ENCODE data around the gene PCAT7. TPM values are rescaled to one million over a fixed set of nuclear protein-coding genes. Genes with fewer than 3 reads are reported as not detected.
"Not testable (repeated sequence)": the region's sequence is repeated elsewhere in the genome, so short reads cannot be mapped to it uniquely, and the experiment has no call there.

The PCAT7 gene
- total RNA-seq, 1 donor from 2014 or later, result not detected

DNA sequence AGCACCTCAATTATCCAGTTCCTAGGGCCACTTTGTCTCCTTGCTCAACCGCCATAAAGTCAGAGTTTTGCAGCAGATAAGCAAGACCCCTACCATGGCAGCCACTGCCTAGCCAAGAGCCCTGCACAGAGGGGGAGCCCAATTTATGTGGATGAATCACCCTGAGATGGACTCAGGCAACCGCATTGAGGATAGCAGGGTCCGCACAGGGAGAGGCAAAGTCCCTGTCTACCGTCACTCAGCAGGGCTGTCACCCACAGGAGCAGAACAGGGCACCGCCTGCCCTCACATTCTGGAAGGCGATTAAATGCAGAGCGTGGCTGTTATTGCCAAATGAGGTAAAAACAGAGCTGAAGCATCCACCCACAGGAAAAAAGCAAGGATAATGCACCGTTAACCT is 37.0 kb downstream of the PCAT7 start:
- H3K4me3 ChIP-seq (ENCODE audit: low read depth, low read length), result no peak overlapping the region
- DNase-seq (ENCODE audit: low read depth), result no peak
- TF ChIP-seq, protein P1, sequence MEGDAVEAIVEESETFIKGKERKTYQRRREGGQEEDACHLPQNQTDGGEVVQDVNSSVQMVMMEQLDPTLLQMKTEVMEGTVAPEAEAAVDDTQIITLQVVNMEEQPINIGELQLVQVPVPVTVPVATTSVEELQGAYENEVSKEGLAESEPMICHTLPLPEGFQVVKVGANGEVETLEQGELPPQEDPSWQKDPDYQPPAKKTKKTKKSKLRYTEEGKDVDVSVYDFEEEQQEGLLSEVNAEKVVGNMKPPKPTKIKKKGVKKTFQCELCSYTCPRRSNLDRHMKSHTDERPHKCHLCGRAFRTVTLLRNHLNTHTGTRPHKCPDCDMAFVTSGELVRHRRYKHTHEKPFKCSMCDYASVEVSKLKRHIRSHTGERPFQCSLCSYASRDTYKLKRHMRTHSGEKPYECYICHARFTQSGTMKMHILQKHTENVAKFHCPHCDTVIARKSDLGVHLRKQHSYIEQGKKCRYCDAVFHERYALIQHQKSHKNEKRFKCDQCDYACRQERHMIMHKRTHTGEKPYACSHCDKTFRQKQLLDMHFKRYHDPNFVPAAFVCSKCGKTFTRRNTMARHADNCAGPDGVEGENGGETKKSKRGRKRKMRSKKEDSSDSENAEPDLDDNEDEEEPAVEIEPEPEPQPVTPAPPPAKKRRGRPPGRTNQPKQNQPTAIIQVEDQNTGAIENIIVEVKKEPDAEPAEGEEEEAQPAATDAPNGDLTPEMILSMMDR (conservative IDR thresholded peaks at IDR 0.05; ENCODE audit: low read depth, low read length), result no peak

DNA sequence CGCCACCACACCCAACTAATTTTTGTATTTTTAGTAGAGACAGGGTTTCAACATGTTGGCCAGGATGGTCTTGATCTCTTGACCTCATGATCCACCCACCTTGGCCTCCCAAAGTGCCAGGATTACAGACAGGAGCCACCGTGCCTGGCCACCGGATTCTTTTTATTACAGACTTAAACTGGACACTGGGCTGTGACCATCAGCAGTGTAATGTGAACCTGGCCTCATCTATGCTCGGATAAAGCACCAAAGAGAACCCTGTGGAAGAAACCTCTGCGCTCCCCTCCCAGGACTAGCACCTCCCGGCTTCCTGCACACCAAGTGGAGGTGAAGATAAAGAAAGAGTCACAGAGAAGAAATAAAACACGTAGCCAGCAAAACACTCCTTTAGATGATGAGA is 37.8 kb downstream of the PCAT7 start:
- DNase-seq (ENCODE audit: low read depth); H3K4me3 ChIP-seq (ENCODE audit: low read depth, low read length): not testable (repeated sequence)

DNA sequence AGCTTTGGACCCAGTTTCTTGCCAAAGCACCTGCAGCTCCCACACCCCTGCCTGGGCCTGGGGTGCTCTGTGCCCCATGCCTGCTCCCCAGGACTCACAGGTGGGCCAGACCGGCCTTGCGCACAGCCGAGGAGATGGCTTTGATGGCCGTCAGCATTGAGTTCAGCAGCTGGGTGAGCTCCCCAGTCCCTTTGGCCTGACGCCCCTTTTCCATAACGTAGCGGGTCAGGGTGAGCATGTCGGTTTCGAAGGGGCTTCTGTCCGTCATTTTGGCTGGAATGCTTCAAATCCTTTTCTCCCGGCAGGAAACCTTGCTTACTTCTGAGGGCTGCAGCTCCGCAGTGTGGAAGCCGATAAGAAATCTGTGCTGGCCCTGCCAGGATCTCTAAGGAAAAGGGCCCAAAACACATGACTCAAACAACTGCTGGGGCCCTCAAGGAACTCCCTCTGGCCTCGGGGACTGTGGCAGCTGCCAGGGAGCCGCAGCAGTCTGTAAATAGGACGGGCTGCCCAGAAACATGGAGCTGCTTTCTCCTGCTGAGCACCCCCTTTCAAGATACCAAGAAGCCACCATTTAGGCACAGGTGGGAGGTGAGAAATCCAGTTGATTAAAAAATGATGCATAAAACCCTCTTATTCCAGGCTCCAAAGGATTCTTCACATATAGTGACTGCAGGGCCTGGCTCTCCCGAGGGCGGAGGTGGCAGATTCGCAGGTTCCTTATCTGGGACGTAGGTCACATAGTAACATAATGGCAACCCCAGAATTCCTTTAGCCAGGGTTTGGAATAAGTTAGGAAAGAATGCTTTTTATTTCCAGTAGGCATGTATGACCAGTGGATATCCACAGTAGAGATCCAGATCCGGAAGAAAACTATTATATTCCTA is 38.8 kb downstream of the PCAT7 start, which contains the start of gene FBP2:
Gene FBP2, minus strand, starts transcription at position 366 of the 887 bp plus-strand sequence. Its CDS starts 98 bp downstream, at position 268.
- DNase-seq (ENCODE audit: low read depth), result no peak
- no peak within 1 kb of the TSS for H3K4me3 ChIP-seq (ENCODE audit: low read depth, low read length)
- TF ChIP-seq, protein P1 (conservative IDR thresholded peaks at IDR 0.05; ENCODE audit: low read depth, low read length), result no peak

- no peak overlapping the region for H3K4me3 ChIP-seq (ENCODE audit: low read depth, low read length)
- no peak for DNase-seq (ENCODE audit: low read depth)
- TF ChIP-seq, protein P1 (conservative IDR thresholded peaks at IDR 0.05; ENCODE audit: low read depth, low read length), result no peak
These were observed 44.2 kb downstream of the PCAT7 start for GRCh38 chr9:94599102-94599501.

GRCh38 chr9:94600258-94600657 is 45.4 kb downstream of the PCAT7 start:
- TF ChIP-seq, protein P1 (conservative IDR thresholded peaks at IDR 0.05; ENCODE audit: low read depth, low read length), result no peak
- H3K4me3 ChIP-seq (ENCODE audit: low read depth, low read length), result no peak overlapping the region
- no peak for DNase-seq (ENCODE audit: low read depth)

DNA sequence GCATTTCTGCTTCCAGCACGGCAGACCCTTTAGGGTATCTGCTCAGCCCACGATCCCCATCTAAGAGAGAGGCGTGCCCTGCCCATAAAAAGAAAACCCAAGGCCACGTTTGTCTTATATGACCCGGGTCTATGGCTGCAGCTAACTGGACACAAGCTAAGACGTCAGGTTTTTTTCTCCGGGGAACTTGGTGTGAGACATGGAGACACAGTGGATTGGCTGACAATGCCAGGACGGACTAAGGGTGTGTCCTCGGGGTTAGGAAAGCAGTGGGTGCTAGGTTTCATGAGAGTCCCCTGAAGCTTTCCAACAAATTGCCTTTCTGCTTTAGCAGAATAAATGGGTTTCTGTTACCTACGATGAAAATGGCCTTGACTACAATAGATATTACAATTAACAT is 45.8 kb downstream of the PCAT7 start:
- no peak overlapping the region for H3K4me3 ChIP-seq (ENCODE audit: low read depth, low read length)
- no peak for DNase-seq (ENCODE audit: low read depth)
- TF ChIP-seq, protein P1 (conservative IDR thresholded peaks at IDR 0.05; ENCODE audit: low read depth, low read length), result no peak

DNA sequence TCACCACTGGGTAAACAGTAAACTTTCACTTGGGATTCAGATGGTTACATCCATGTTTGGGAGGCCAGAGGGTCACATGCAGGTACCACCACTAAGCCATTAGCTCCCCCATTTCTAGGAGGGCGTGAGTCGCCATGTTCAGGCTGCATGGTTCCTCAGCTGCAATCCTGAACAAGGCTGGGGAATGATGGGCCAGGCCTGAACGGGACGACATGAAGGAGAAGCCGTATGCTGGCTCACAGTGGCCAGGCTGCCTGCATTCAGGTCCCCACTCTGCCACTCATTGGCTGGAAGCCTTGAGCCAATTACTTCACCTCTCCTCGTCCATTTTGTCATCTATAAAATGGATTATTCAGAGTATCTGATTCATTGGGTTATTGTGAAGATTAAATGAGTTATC is 47.8 kb downstream of the PCAT7 start:
- TF ChIP-seq, protein P1 (conservative IDR thresholded peaks at IDR 0.05; ENCODE audit: low read depth, low read length), result no peak
- no peak overlapping the region for H3K4me3 ChIP-seq (ENCODE audit: low read depth, low read length)
- DNase-seq (ENCODE audit: low read depth), result no peak

Measured in epithelial cell of proximal tubule (primary cell).